A549 treated with AZD9567 at 1 μM for 4 hours (cell line): Measurements from ENCODE around the gene ATG16L2. TPM values are rescaled to one million over a fixed set of nuclear protein-coding genes. Genes with fewer than 3 reads are reported as not detected.

ENCODE experiments used
- total RNA-seq: library from RNA; stranded (reverse); fragments of 200-300 nt; extraction: Qiagen RNA extraction; gene quantifications from 5 replicates; pipeline ENCODE4 v1.2.3, GENCODE V29; 2022; ENCODE audit not compliant: insufficient read depth

Gene ATG16L2
- 1.8 to 5.8 TPM (median 4.4 TPM) in 5 replicates for total RNA-seq

DNA sequence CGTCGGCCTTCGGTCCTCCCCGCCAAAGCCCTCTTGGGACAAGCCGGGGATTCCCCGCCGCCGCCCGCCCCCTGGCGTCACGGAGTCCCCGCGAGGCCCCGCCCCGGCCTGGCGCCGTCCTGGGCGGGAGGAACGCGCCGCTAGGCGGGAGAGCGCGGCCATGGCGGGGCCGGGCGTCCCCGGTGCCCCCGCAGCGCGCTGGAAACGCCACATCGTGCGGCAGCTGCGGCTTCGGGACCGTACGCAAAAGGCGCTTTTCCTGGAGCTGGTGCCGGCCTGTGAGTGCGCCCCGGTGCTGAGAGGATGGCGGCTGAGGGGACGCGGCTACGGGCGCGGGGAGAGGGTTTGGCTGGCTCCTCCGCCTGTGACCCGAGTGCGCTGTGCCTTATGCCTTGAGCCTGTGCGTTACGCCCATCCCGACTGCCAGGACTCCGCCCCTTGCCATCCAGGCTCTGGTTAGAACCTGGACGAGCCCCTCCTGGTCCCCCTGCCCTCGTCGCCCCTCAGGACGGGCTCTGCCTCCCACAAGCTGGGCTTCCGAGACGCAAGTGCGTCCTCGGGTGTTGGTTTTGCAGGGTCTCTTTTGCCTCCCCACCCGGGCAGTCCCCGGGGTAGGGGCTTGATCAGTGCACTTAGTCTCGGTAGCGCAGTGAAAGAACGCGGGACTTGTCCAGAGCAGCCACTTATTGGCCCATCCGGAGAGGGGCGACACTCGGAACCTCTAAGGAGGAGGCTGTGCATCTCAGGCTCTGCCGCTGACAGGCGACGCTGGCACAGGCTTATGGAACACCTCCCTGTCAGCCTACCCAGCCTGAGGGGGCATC lies at the start of gene ATG16L2:
ATG16L2 (plus strand) TSS at position 126 of the 824 bp plus-strand sequence; CDS start at position 161, 35 bp downstream.

DNA sequence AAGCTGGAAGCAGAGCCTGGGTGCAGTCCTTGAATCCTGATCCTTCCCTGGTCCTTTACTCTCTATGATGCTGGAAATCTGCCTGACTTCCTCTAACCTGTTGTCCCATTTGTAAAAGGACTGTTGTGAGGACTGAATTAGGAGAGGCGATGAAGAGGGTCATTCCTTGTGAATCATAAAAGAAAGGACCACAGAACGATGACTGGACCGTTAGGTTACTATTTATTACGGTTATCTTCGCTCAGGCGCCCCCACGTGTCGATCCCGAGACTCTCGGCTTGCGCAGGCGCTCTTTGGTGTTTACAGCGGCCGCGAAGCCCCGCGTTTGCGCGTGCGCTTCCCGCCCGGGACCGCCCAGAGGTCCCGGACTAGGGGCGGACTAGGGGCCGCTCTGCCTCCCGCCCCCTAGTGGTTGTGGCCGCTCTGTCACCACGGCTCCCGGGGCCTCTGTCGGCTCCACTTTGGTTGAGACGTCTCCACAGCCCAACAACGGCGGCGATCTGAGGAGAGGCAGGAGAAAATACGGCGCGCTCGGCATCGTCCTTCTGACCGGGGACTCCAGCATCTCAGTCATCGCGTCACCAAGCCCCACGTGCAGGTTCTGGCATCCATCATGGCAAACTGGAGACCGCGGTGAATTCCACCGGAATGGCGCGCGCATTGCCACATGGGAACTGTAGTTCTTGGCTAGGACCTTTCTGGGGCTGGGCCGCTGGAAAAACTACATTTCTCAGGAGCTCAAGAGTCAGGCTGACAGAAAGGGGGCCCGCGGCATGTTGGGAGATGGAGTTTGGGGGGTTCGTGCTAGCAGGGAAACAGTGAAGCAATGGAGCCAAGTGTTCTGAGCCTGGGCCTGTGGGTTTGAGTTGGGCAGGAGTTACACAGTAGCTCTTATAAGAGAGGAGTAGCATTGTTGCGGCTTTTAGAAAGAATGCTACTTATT lies 20.5 kb upstream of the ATG16L2 start, which contains the start of gene STARD10:
STARD10 (minus strand) TSS at position 623 of the 943 bp plus-strand sequence. CDS start 12,866 bp downstream, outside the sequence.

Other genes starting within 250 kb of the ATG16L2 start
- 1.1 to 2.3 TPM (median 1.7 TPM) in 4 of 5 replicates, not detected in the other for gene PDE2A, start 140.0 kb upstream of the ATG16L2 start, total RNA-seq
- gene ARAP1, start 62.0 kb upstream of the ATG16L2 start, total RNA-seq = 24.6 to 28.9 TPM (median 26.4 TPM) in 5 replicates
- gene STARD10, start 20.4 kb upstream of the ATG16L2 start, total RNA-seq = 14.1 to 24.0 TPM (median 16.0 TPM) in 5 replicates